ENCODE results near the gene ADAMTS14. TPM values are rescaled to one million over a fixed set of nuclear protein-coding genes. Genes with fewer than 3 reads are reported as not detected.

Gene ADAMTS14
- total RNA-seq, 2 experiments from 2014 or later, result not detected

DNA sequence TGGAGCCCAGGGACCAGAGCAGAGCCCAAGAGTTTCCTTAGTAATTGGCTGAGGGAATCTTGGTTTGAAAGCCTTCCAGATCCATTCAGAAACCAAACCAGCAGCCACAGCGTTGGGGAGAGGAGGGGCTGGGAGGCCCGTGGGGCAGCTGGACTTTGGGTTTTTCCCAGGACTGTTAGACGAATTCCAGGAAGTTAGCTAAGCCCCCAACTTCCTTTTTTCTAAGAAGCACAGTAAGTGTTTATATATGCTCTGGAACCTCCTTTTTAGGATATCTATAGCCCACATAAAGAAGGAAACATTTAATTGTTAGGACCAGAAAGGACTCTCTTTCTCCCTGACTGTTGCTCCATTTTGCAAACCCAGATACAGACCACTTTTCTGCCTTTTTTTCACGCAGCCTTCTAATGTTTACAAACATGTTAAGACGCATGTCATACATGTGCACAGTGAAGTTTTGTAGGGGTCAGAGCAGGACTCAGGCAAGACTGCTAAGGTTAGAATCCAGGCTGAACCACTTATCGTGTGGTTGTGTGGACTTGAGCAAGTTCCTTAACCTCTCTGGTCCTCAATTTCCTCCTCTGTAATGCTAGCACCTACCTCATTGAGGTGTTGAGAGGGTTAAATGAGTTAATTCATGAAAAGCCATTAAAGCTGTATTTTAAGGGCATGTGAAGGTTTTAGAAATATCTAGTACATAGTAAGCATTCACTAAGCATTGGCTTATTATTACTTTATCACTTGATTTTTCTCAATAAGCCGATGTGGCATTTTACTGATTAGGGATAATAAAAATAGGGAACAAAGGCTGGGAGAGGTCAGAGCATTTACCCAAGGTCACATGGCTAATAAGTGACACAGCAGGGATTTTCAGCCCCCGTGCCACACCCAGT is 70.5 kb downstream of the ADAMTS14 start:
- Mint-ChIP-seq H3K4me3 (peak overlapping the region; percentile 68), H3K4me1 (peaks cover 13% of the 10 kb centered on the region), H3K27me3 (peaks cover 3% of the 10 kb centered on the region), H3K9me3 (peaks cover 2% of the 10 kb centered on the region), H3K36me3 (peaks cover 7% of the 10 kb centered on the region), H3K27ac (peak overlapping the region; percentile 81)
- POLR2A ChIA-PET, result interaction anchor here (0.6 kb wide), 1 partner anchor 172 kb away, joined by 3 read pairs; no protein-coding TSS in a partner anchor
- peak; percentile 60 for ATAC-seq (ENCODE audit: low read depth)
- no peak for DNase-seq

DNA sequence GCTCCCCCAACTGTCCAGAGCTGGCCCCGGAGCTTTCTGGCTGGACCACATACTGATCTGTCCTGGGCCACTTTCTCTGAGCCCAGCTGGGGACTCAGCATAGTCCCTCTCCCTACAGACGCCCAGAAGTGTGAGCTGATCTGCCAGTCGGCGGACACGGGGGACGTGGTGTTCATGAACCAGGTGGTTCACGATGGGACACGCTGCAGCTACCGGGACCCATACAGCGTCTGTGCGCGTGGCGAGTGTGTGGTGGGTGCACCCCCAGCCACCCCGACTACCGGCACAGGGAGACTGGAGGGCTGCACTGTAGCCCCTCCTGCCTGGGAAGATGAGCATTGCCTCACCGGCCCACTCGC is 71.1 kb downstream of the ADAMTS14 start:
- no peak for DNase-seq
- ATAC-seq (ENCODE audit: low read depth), result no peak
- H3K27me3 Mint-ChIP-seq, result peaks cover 3% of the 10 kb centered on the region
- peaks cover 7% of the 10 kb centered on the region for H3K36me3 Mint-ChIP-seq
- no peak overlapping the region for H3K4me3 Mint-ChIP-seq
- peaks cover 2% of the 10 kb centered on the region for H3K9me3 Mint-ChIP-seq
- POLR2A ChIA-PET, result interaction anchor here (0.6 kb wide), 1 partner anchor 173 kb away, joined by 3 read pairs; no protein-coding TSS in a partner anchor
- H3K4me1 Mint-ChIP-seq, result peaks cover 13% of the 10 kb centered on the region
- no peak overlapping the region for H3K27ac Mint-ChIP-seq

GRCh38 chr10:70743879-70744278 is 71.6 kb downstream of the ADAMTS14 start:
- Mint-ChIP-seq H3K4me3 (no peak overlapping the region), H3K27ac (no peak overlapping the region), H3K36me3 (peaks cover 7% of the 10 kb centered on the region), H3K9me3 (peaks cover 2% of the 10 kb centered on the region), H3K27me3 (no peaks in the 10 kb centered on the region), H3K4me1 (peaks cover 13% of the 10 kb centered on the region)
- DNase-seq (no peak), ATAC-seq (ENCODE audit: low read depth) (no peak)
- POLR2A ChIA-PET, result no interaction called here

DNA sequence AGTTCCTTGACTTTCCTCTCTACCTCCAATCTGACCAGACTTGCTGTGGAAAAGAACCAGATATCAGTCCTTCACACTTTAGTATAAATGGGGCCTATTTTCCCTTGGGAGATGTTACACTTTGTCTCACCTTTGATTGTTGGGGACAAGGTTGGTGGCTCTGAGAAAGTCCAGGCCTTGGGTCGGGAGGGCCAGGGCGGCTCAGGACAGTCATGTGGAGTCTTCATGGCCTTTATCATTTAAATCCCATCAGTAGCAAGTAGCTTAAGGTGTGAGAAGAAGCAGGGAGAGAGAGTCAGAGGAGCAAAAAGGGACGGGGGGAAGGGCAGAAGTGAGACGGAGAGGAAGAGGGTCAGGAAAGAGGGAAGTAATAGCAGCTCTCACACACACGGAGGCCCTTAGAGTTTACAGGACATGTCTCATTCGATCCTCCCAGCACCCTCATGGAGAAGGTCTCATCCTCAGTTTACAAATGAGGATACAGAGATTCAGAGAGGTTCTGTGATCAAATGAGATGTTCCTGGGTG is 72.4 kb downstream of the ADAMTS14 start:
- Mint-ChIP-seq H3K36me3 (peaks cover 7% of the 10 kb centered on the region), H3K4me1 (peaks cover 13% of the 10 kb centered on the region), H3K4me3 (no peak overlapping the region), H3K9me3 (peaks cover 2% of the 10 kb centered on the region), H3K27me3 (no peaks in the 10 kb centered on the region), H3K27ac (peak overlapping the region; percentile 78)
- no peak for DNase-seq
- POLR2A ChIA-PET, result no interaction called here
- no peak for ATAC-seq (ENCODE audit: low read depth)

DNA sequence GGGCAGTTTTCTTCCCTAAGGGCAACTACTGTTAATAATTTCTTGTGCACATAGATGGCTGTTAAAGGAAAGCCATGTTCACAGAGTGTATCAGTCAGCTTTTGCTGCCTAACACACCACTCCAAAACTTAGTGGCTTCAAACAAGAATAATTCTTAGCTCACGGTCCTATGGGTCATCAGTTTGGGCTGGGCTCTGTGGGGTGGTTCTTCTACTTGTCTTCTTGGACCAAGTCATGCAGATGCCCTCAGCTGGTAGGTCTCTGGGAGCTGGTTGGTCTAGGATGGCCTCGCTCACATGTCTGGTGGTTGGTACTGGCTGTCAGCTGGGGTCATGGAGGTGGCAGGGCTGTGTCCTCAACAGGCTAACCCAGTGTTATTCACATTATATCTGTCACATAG is 73.2 kb downstream of the ADAMTS14 start:
- Mint-ChIP-seq H3K36me3 (peaks cover 7% of the 10 kb centered on the region), H3K4me1 (peaks cover 13% of the 10 kb centered on the region), H3K4me3 (no peak overlapping the region), H3K27ac (no peak overlapping the region), H3K27me3 (no peaks in the 10 kb centered on the region), H3K9me3 (peaks cover 2% of the 10 kb centered on the region)
- POLR2A ChIA-PET, result no interaction called here
- no peak for ATAC-seq (ENCODE audit: low read depth)
- DNase-seq, result no peak

DNA sequence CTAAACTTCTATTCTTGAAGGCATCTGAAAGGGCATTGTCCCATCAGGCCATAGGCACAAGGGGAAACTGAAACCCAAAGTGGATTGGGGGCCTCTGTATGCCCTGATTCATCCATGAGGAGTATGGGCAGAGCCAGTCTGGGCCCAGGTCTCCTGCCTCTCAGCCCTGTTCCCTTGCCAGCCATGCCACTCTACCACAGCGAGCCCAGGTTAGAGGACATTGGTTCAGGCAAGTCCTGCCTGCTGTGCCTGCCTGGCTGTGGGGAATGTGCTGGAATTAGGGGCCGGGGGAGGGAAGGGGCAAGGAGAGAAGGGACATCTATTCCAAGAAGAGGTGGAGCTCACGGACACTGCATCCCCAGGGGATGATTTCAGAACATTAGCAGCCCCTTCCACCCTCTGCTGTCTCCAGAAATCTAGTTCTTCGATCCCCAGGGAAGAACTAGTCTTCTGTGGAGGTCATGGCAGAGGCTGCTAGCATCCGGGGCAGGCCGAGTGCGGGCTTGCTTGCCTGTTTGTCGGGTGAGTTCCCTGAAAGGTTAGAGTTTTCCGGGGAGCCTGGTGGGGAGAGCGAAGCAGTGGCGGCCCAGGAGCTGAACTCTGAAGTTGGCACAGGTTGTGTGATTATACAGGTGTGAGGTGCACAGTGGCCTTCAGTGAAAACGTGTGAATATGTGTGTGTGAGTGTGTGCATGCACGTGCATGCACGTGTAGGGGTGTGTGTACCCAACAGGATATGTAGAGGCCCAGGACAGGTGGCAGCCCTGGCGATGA is 75.1 kb downstream of the ADAMTS14 start:
- ATAC-seq (ENCODE audit: low read depth) (no peak), DNase-seq (no peak)
- Mint-ChIP-seq H3K9me3 (peaks cover 2% of the 10 kb centered on the region), H3K4me3 (no peak overlapping the region), H3K27ac (no peak overlapping the region), H3K36me3 (peaks cover 7% of the 10 kb centered on the region), H3K27me3 (no peaks in the 10 kb centered on the region), H3K4me1 (peaks cover 10% of the 10 kb centered on the region)
- POLR2A ChIA-PET, result no interaction called here

DNA sequence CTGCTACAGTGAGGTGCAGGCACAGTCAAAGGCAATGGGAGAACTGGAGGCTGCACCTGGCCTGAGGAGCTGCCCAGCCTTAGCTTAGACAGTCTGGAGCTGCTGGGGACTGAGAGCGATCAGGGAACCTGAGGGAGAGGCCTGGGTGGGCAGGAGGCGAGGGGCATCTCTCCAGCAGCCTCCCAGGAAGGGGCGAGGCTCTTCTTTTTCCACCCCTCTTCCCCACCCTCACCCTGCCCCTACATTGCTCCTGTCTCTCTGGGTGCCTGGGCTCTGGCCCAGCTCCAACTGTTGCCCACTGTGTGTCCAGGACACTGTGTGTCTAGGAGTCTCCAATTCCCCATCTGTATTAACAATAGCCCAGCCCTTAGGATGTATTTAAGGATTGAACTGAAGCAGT is 76.0 kb downstream of the ADAMTS14 start:
- peaks cover 3% of the 10 kb centered on the region for H3K4me1 Mint-ChIP-seq

DNA sequence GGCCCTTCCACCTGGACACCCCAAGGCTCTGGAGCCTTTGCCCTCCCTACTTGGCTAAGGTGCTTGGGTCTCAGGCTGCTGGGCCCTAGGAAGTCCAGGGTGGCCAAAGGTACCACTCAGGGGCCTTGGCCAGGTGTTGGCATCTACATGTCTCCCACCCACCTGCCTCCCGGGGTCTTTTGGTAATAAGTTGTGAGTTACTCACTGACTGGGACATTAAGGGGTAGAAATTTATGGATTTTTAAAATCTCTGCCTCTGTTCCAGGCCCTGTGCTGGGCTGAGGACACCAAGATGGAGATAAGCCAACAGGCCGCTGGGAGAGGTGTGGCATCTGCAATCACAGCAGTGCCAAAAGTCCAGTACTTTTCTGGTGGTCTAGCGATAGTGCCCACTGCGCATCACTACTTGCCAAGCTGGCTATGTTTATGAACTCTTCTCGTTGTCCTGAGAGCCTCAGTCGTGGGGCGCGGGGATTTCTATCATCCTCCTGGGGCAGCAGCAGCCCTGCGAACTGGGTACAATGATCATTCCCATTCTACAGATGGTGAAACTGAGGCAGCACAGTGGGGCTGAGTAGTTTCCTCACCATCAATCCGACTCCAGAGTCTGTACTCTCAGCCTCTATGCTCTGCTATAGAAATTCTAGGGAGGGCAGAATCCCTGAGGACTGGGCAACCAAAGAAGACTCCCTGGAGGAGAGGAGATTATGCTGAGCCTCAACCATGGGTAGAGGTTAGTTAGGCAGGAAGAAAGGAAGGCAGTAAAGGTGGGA is 76.7 kb downstream of the ADAMTS14 start:
- peaks cover 2% of the 10 kb centered on the region for H3K9me3 Mint-ChIP-seq
- peak overlapping the region; percentile 50 for H3K27ac Mint-ChIP-seq
- H3K4me3 Mint-ChIP-seq, result no peak overlapping the region
- no peaks in the 10 kb centered on the region for H3K27me3 Mint-ChIP-seq
- H3K4me1 Mint-ChIP-seq, result peaks cover 3% of the 10 kb centered on the region
- peaks cover 7% of the 10 kb centered on the region for H3K36me3 Mint-ChIP-seq
- POLR2A ChIA-PET, result no interaction called here
- DNase-seq (no peak), ATAC-seq (ENCODE audit: low read depth) (no peak)

More for the DNA sequence above, 76.0 kb downstream of the ADAMTS14 start:
- Mint-ChIP-seq H3K27ac (no peak overlapping the region), H3K4me3 (no peak overlapping the region), H3K9me3 (peaks cover 2% of the 10 kb centered on the region), H3K36me3 (peaks cover 7% of the 10 kb centered on the region), H3K27me3 (no peaks in the 10 kb centered on the region)
- ATAC-seq (ENCODE audit: low read depth) (no peak), DNase-seq (no peak)
- POLR2A ChIA-PET, result no interaction called here

DNA sequence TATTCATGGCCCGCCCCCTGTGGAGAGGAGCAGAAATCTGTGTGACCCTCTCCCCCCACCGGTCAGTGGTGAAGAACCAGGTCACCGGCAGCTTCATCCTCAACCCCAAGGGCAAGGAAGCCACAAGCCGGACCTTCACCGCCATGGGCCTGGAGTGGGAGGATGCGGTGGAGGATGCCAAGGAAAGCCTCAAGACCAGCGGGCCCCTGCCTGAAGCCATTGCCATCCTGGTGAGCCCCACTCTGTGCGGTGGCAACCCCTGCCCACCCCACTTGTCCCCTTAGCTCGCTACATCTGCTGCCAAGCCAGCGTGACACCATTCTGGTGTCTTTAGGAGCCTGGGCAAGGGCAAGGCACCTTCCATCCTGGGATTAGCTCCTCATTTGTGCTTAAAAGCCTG is 77.5 kb downstream of the ADAMTS14 start:
- no peak overlapping the region for H3K27ac Mint-ChIP-seq
- H3K27me3 Mint-ChIP-seq, result no peaks in the 10 kb centered on the region
- ATAC-seq (ENCODE audit: low read depth) (no peak), DNase-seq (no peak)
- H3K4me3 Mint-ChIP-seq, result no peak overlapping the region
- H3K36me3 Mint-ChIP-seq, result peaks cover 3% of the 10 kb centered on the region
- H3K4me1 Mint-ChIP-seq, result no peaks in the 10 kb centered on the region
- peaks cover 2% of the 10 kb centered on the region for H3K9me3 Mint-ChIP-seq
- POLR2A ChIA-PET, result no interaction called here

- POLR2A ChIA-PET, result no interaction called here
- Mint-ChIP-seq H3K9me3 (no peaks in the 10 kb centered on the region), H3K36me3 (peaks cover 3% of the 10 kb centered on the region), H3K27me3 (no peaks in the 10 kb centered on the region), H3K4me1 (no peaks in the 10 kb centered on the region), H3K4me3 (no peak overlapping the region), H3K27ac (no peak overlapping the region)
- DNase-seq, result no peak
- ATAC-seq (ENCODE audit: low read depth), result no peak
These were observed 77.9 kb downstream of the ADAMTS14 start for GRCh38 chr10:70750156-70750703.

DNA sequence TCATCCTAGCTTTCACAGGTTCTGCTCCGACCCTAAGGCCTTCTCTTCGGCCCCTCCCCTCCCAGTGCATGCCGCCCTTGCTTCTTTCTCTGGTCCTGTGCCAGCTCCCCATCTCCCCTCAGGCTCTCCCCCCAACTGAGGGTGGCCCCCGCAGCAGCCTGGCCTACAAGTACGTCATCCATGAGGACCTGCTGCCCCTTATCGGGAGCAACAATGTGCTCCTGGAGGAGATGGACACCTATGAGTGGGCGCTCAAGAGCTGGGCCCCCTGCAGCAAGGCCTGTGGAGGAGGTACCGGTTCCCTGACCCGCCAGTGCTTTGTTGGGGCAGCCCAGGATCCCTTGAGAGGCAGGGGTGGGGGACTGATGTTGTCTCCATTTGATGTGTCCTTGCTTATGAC is 79.0 kb downstream of the ADAMTS14 start:
- POLR2A ChIA-PET, result no interaction called here
- H3K27me3 Mint-ChIP-seq, result no peaks in the 10 kb centered on the region
- no peaks in the 10 kb centered on the region for H3K9me3 Mint-ChIP-seq
- no peaks in the 10 kb centered on the region for H3K36me3 Mint-ChIP-seq
- no peak for ATAC-seq (ENCODE audit: low read depth)
- no peaks in the 10 kb centered on the region for H3K4me1 Mint-ChIP-seq
- no peak for DNase-seq
- H3K4me3 Mint-ChIP-seq, result no peak overlapping the region
- H3K27ac Mint-ChIP-seq, result no peak overlapping the region

DNA sequence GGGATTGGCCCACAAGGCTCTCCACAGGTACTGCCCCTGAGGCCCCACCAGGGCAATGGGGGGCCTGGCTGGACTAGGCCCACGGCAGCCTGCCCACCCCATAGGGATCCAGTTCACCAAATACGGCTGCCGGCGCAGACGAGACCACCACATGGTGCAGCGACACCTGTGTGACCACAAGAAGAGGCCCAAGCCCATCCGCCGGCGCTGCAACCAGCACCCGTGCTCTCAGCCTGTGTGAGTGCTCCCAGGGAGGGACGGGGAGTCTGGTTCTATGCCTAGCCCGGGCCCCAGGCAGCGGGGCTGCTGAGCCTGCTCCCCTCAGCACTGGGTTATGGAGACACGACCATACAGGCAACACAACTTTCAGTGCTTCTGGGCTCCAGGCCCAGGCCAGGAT is 79.7 kb downstream of the ADAMTS14 start:
- Mint-ChIP-seq H3K9me3 (no peaks in the 10 kb centered on the region), H3K36me3 (no peaks in the 10 kb centered on the region), H3K4me1 (no peaks in the 10 kb centered on the region)

DNA sequence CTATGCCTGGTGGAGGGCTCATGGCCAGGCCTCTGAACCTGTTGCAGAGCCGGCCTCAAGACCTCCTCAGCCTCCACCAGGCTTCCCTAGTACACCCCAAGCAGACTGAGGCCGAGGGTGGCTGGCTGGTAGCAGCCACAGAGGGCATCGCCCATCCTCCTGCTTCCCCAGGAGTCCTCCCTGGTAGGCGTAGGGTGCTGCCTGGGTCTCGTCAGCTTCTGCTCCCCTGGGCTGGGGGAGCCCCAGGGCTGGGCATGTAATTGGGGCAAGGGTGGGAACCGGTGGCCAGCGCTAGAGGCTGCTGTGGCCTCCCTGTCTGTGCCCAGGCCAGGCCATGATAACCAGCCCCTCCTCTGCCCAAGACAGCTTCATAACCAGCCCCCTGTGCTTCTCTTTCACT is 80.3 kb downstream of the ADAMTS14 start:
- Mint-ChIP-seq H3K36me3 (no peaks in the 10 kb centered on the region), H3K4me1 (no peaks in the 10 kb centered on the region), H3K4me3 (no peak overlapping the region), H3K27me3 (no peaks in the 10 kb centered on the region), H3K9me3 (no peaks in the 10 kb centered on the region), H3K27ac (no peak overlapping the region)
- POLR2A ChIA-PET, result no interaction called here
- no peak for ATAC-seq (ENCODE audit: low read depth)
- DNase-seq, result no peak

More for the DNA sequence above, 79.7 kb downstream of the ADAMTS14 start:
- Mint-ChIP-seq H3K27me3 (no peaks in the 10 kb centered on the region), H3K27ac (no peak overlapping the region), H3K4me3 (no peak overlapping the region)
- no peak for DNase-seq
- POLR2A ChIA-PET, result no interaction called here
- ATAC-seq (ENCODE audit: low read depth), result no peak
